CD14-positive monocyte (primary cell): ENCODE results near the gene POLDIP2. TPM values are rescaled to one million over a fixed set of nuclear protein-coding genes. Genes with fewer than 3 reads are reported as not detected.

Source experiments
- DNase-seq, 3 donors: peaks; one replicate each; pipeline ENCODE4 v3.0.0-alpha.2; 2011 to 2022
- H2AFZ ChIP-seq: 2 replicates; pipeline ENCODE4 v1.6.0; 2012; ENCODE audit warnings: mild to moderate bottlenecking, low read depth, low read length, inconsistent platforms; ENCODE audit not compliant: insufficient read depth, poor library complexity, severe bottlenecking
- H3K27ac ChIP-seq, 2 donors: 1 replicate in 1 of 2; 2 replicates in 1 of 2; pipeline ENCODE4 v1.5.1; 2012 to 2013; ENCODE audit warnings: low read length in 2 of 2, control low read depth in 1 of 2, inconsistent platforms in 1 of 2, low read depth in 1 of 2, mild to moderate bottlenecking in 1 of 2
- H3K27me3 ChIP-seq, 2 donors: one replicate each; pipeline versions ENCODE4 v1.6.0 to v1.6.1; 2011 to 2013; ENCODE audit warnings: low read length in 2 of 2; ENCODE audit not compliant: control insufficient read depth in 2 of 2, insufficient read depth in 2 of 2
- H3K36me3 ChIP-seq, 2 donors: replicated peaks in 1 of 2; 1 replicate in 1 of 2; 2 replicates in 1 of 2; pipeline versions ENCODE4 v1.5.1 to v1.6.1; 2012 to 2013; ENCODE audit warnings: low read length in 2 of 2, control low read depth in 1 of 2, inconsistent platforms in 1 of 2, mild to moderate bottlenecking in 1 of 2; ENCODE audit not compliant: insufficient read depth in 2 of 2, control insufficient read depth in 1 of 2
- H3K4me1 ChIP-seq, 2 donors: 1 replicate in 1 of 2; 2 replicates in 1 of 2; pipeline versions ENCODE4 v1.5.1 to v1.6.1; 2012 to 2013; ENCODE audit warnings: low read length in 2 of 2, control low read depth in 1 of 2, inconsistent platforms in 1 of 2, mild to moderate bottlenecking in 1 of 2, moderate library complexity in 1 of 2; ENCODE audit not compliant: insufficient read depth in 2 of 2, control insufficient read depth in 1 of 2
- H3K4me2 ChIP-seq: replicated peaks from 2 replicates; pipeline ENCODE3; 2012; ENCODE audit warnings: low read length, moderate library complexity, mild to moderate bottlenecking; ENCODE audit not compliant: poor library complexity, severe bottlenecking; ENCODE audit errors: extremely low read depth
- H3K4me3 ChIP-seq, 3 experiments: fragments of 200-600 bp in 1 of 3; sonication (generic) in 1 of 3; replicated peaks in 1 of 3; 1 replicate in 2 of 3; 2 replicates in 1 of 3; pipeline ENCODE4 v1.5.1; 2011 to 2013; ENCODE audit warnings: low read length in 3 of 3, mild to moderate bottlenecking in 3 of 3, control low read depth in 2 of 3, low read depth in 2 of 3, inconsistent platforms in 1 of 3, moderate library complexity in 1 of 3
- H3K79me2 ChIP-seq: 2 replicates; pipeline ENCODE4 v1.6.0; 2012; ENCODE audit warnings: mild to moderate bottlenecking, control low read depth, inconsistent platforms, low read length, moderate library complexity; ENCODE audit not compliant: insufficient read depth
- H3K9ac ChIP-seq: 2 replicates; pipeline ENCODE4 v1.6.0; 2017; ENCODE audit warnings: low read length, mild to moderate bottlenecking; ENCODE audit not compliant: insufficient read depth, poor library complexity, severe bottlenecking
- H3K9me3 ChIP-seq, 2 donors: replicated peaks in 1 of 2; 1 replicate in 1 of 2; 2 replicates in 1 of 2; pipeline versions ENCODE4 v1.5.1 to v1.6.1; 2012 to 2013; ENCODE audit warnings: low read length in 2 of 2, control low read depth in 1 of 2; ENCODE audit not compliant: control insufficient read depth in 1 of 2, insufficient read depth in 1 of 2
- H4K20me1 ChIP-seq: 2 replicates; pipeline ENCODE4 v1.6.0; 2012; ENCODE audit warnings: mild to moderate bottlenecking, low read length, control low read depth, moderate library complexity; ENCODE audit not compliant: insufficient read depth
- H3K27ac Mint-ChIP-seq, 7 donors: one replicate each; pipeline ENCODE4 v1.8.0; 2020; ENCODE audit warnings: mild to moderate bottlenecking in 7 of 7, mixed read lengths in 7 of 7, moderate library complexity in 6 of 7, inconsistent platforms in 2 of 7
- H3K27me3 Mint-ChIP-seq, 3 donors: one replicate each; pipeline ENCODE4 v1.8.0; 2021 to 2022; ENCODE audit warnings: low read depth in 3 of 3, mild to moderate bottlenecking in 3 of 3, mixed read lengths in 3 of 3, moderate library complexity in 3 of 3, inconsistent platforms in 1 of 3
- H3K36me3 Mint-ChIP-seq, 2 donors: one replicate each; pipeline ENCODE4 v1.8.0; 2020; ENCODE audit warnings: mixed read lengths in 2 of 2, inconsistent platforms in 1 of 2, mild to moderate bottlenecking in 1 of 2
- H3K4me1 Mint-ChIP-seq: one replicate; pipeline ENCODE4 v1.8.0; 2020; ENCODE audit warnings: mild to moderate bottlenecking, mixed read lengths
- H3K4me3 Mint-ChIP-seq, 2 donors: one replicate each; pipeline ENCODE4 v1.8.0; 2020; ENCODE audit warnings: mild to moderate bottlenecking in 2 of 2, mixed read lengths in 2 of 2, moderate library complexity in 1 of 2
- H3K9me3 Mint-ChIP-seq, 7 donors: one replicate each; pipeline ENCODE4 v1.8.0; 2020 to 2022; ENCODE audit warnings: mixed read lengths in 7 of 7, mild to moderate bottlenecking in 6 of 7, moderate library complexity in 6 of 7, inconsistent platforms in 2 of 7
- WGBS: methylation state at CpG from one replicate; pipeline ENCODE4 v1.1.5; 2013; ENCODE audit warnings: missing lambda C conversion rate; ENCODE audit not compliant: insufficient coverage; 5-methylcytosine and 5-hydroxymethylcytosine counted together
- intact Hi-C, 2 donors: fragments of 100-400 bp; cut with micrococcal nuclease; formaldehyde crosslinking; loops; one replicate each; pipeline versions ENCODE4 v1.15.0 to v1.15.1; 2023
- polyA plus RNA-seq, 3 donors: library from polyadenylated mRNA; depleted of rRNA in 1 of 3; unstranded in 2 of 3; stranded (reverse) in 1 of 3; fragments of 300-500 nt in 2 of 3; fragments of >200 nt in 1 of 3; fragmentation: Illumina TruSeq in 2 of 3; gene quantifications; 1 replicate in 2 of 3; 2 replicates in 1 of 3; pipeline ENCODE4 v1.2.3, GENCODE V29; 2012 to 2021
- TF ChIP-seq, protein P1 (sequence below): fragments of 200-600 bp; IDR thresholded peaks from one replicate; pipeline ENCODE4 v1.8.0; 2022; ENCODE audit warnings: antibody characterized with exemption, mild to moderate bottlenecking

Gene POLDIP2
- polyA plus RNA-seq, 3 donors, result 31.5 to 76.9 (median 72.4) TPM

- Mint-ChIP-seq H3K9me3 (peaks cover 0 to 5% (median 1%) of the 10 kb centered on the region in 7 donors), H3K27me3 (peaks cover 22 to 44% (median 25%) of the 10 kb centered on the region in 3 donors), H3K27ac (peak overlapping the region in 1 of 7 donors; percentile 15), H3K4me1 (peaks cover 27% of the 10 kb centered on the region), H3K36me3 (peaks cover 16 to 21% of the 10 kb centered on the region in 2 donors), H3K4me3 (no peak overlapping the region)
- Histone ChIP-seq H3K27ac (no peak overlapping the region), H2AFZ (no peak overlapping the region), H3K9me3 (peaks cover 2 to 7% of the 10 kb centered on the region in 2 donors), H3K4me2 (peak overlapping the region; percentile 87), H3K79me2 (no peaks in the 10 kb centered on the region), H3K4me1 (peaks cover 23 to 34% of the 10 kb centered on the region in 2 donors), H3K36me3 (peaks cover 0 to 4% of the 10 kb centered on the region in 2 donors), H3K9ac (no peak overlapping the region), H3K27me3 (peaks cover 13 to 20% of the 10 kb centered on the region in 2 donors), H4K20me1 (peaks cover 4% of the 10 kb centered on the region), H3K4me3 (peak overlapping the region in 1 of 3 experiments; percentile 74)
- 100% methylated on average over 1 of the region's 1 CpG for WGBS
- intact Hi-C loops, result no loop called here
- DNase-seq, result no peak
- TF ChIP-seq, protein P1, sequence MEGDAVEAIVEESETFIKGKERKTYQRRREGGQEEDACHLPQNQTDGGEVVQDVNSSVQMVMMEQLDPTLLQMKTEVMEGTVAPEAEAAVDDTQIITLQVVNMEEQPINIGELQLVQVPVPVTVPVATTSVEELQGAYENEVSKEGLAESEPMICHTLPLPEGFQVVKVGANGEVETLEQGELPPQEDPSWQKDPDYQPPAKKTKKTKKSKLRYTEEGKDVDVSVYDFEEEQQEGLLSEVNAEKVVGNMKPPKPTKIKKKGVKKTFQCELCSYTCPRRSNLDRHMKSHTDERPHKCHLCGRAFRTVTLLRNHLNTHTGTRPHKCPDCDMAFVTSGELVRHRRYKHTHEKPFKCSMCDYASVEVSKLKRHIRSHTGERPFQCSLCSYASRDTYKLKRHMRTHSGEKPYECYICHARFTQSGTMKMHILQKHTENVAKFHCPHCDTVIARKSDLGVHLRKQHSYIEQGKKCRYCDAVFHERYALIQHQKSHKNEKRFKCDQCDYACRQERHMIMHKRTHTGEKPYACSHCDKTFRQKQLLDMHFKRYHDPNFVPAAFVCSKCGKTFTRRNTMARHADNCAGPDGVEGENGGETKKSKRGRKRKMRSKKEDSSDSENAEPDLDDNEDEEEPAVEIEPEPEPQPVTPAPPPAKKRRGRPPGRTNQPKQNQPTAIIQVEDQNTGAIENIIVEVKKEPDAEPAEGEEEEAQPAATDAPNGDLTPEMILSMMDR, result no peak
These were observed 13.4 kb upstream of the POLDIP2 start for GRCh38 chr17:28370744-28371103.

GRCh38 chr17:28370035-28370743 lies 12.9 kb upstream of the POLDIP2 start, which contains the start of gene VTN:
TSS of gene VTN (minus strand) at chr17:28370307. CDS start at chr17:28370203, 104 bp downstream.
- H3K4me1 Mint-ChIP-seq, result peaks cover 27% of the 10 kb centered on the region
- peaks cover 0 to 5% (median 1%) of the 10 kb centered on the region in 7 donors for H3K9me3 Mint-ChIP-seq
- DNase-seq, result peak in 1 of 3 donors; percentile 37
- H3K27me3 ChIP-seq, result peaks cover 13 to 20% of the 10 kb centered on the region in 2 donors
- peaks cover 2 to 7% of the 10 kb centered on the region in 2 donors for H3K9me3 ChIP-seq
- H3K79me2 ChIP-seq, result no peaks in the 10 kb centered on the region
- H2AFZ ChIP-seq, result peak within 1 kb of the TSS; percentile 82
- intact Hi-C loops, result no loop called here
- peak within 1 kb of the TSS; percentile 49 for H3K9ac ChIP-seq
- H3K4me1 ChIP-seq, result peaks cover 23 to 34% of the 10 kb centered on the region in 2 donors
- peaks cover 16 to 26% of the 10 kb centered on the region in 2 donors for H3K36me3 Mint-ChIP-seq
- peak within 1 kb of the TSS in 6 of 7 donors; percentile 6 to 82 (median 30) for H3K27ac Mint-ChIP-seq
- peak within 1 kb of the TSS; percentile 80 to 87 for H3K4me3 Mint-ChIP-seq
- no peak within 1 kb of the TSS for H3K27ac ChIP-seq
- peaks cover 22 to 42% (median 25%) of the 10 kb centered on the region in 3 donors for H3K27me3 Mint-ChIP-seq
- 35% methylated on average over 6 of the region's 8 CpGs for WGBS
- H3K36me3 ChIP-seq, result peaks cover 5 to 6% of the 10 kb centered on the region in 2 donors
- peak within 1 kb of the TSS; percentile 87 for H3K4me2 ChIP-seq
- TF ChIP-seq, protein P1, result no peak
- peaks cover 4% of the 10 kb centered on the region for H4K20me1 ChIP-seq
- peak within 1 kb of the TSS in 2 of 3 experiments; percentile 17 to 74 for H3K4me3 ChIP-seq
